Activated T-helper 1 cell treated with anti-CD3 and anti-CD28 coated beads, Interleukin-2, amount 50 U/mL, for 16 hours (primary cell): ENCODE results near the gene PLTP.

Experiments
- DNase-seq, 2 donors: peaks; one replicate each; pipeline ENCODE4 v3.0.0-alpha.2; 2020; ENCODE audit warnings: low read depth in 1 of 2, low spot score in 1 of 2

Gene PLTP

DNA sequence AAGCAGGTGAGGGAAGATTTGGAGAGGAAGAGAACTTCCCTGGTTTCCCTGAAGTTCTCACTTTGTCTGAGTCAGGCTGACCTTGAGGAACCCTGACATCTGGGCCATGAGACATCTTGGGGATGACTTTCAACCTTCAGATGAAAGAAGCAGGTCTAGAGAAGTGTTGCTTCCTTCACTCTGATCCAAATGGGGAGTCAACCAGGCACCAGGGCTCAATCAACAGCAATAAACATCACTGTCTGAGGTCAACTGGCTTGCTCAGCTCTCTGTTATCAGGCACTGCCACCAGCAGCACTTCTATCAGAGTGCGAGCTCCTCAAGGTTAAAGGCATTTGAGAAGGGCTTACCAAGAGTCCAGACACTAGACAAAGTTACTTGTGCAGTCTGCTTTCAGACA is 61.0 kb downstream of the PLTP start:
- no peak for DNase-seq

DNA sequence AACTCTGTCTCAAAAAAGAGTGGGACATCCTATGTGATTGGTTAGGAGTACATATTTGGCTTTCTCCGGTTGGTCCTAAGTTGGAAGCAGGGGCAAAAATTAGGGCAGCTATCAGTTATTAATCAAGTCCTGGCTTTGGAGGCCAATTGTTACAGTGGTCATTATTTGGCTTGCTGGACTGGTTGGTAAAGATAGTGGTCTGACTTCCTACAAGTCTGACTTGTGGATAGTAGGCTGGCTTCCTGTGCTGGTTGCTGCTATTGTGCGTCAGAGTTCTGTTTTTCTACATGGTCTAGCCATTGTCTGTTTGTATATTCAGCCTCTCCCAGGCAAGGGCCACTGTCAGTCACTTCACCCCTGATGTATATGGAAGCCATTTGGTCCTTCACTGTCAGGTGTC is 61.7 kb downstream of the PLTP start:
- no peak for DNase-seq

DNA sequence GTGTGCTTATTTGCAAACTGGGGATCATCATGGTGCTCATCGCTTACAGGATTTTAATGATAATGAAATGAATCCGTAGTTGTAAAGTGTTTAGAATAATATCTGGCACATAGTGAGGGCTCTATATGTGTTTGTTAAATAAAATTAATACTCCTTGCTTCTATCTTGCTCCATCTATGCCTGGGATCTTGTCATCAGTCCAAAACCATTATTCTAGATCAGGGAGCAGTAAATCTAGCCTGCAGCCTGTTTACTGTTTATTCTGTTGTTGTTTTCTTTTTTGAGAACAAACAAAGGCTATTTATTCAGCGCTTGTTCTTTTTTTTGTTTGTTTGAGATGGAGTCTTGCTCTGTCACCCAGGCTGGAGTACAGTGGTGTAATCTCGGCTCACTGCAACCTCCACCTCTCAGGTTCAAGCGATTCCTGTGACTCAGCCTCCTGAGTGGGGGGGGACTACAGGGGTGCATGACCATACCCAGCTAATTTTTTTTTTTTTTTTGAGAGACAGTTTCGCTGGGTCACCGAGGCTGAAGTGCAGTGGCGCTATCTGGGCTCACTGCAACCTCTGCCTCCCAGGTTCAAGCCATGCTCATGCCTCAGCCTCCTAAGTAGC is 62.9 kb downstream of the PLTP start:
- no peak for DNase-seq
